Breast epithelium (tissue), 3 donors: Measurements from ENCODE around the gene HDAC4.

Experiments used
- POLR2A ChIP-seq: fragments of 450-650 bp; IDR thresholded peaks from one replicate; pipeline ENCODE4 v1.6.1; 2016; ENCODE audit warnings: antibody characterized with exemption, mild to moderate bottlenecking, moderate library complexity
- TF ChIP-seq, protein P1 (sequence below), 3 donors: fragments of 450-650 bp; IDR thresholded peaks; one replicate each; pipeline ENCODE4 v1.5.1; 2016 to 2017; ENCODE audit warnings: antibody characterized with exemption in 3 of 3, mild to moderate bottlenecking in 3 of 3, moderate library complexity in 3 of 3

GRCh38 chr2:239412905-239413603, 12.2 kb upstream of the HDAC4 start:
- TF ChIP-seq, protein P1, sequence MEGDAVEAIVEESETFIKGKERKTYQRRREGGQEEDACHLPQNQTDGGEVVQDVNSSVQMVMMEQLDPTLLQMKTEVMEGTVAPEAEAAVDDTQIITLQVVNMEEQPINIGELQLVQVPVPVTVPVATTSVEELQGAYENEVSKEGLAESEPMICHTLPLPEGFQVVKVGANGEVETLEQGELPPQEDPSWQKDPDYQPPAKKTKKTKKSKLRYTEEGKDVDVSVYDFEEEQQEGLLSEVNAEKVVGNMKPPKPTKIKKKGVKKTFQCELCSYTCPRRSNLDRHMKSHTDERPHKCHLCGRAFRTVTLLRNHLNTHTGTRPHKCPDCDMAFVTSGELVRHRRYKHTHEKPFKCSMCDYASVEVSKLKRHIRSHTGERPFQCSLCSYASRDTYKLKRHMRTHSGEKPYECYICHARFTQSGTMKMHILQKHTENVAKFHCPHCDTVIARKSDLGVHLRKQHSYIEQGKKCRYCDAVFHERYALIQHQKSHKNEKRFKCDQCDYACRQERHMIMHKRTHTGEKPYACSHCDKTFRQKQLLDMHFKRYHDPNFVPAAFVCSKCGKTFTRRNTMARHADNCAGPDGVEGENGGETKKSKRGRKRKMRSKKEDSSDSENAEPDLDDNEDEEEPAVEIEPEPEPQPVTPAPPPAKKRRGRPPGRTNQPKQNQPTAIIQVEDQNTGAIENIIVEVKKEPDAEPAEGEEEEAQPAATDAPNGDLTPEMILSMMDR (IDR thresholded peaks at IDR 0.05), result no peak
- no peak for TF ChIP-seq POLR2A
